GM10847 (cell line): ENCODE measurements around the gene MED25.

ENCODE experiments used
- POLR2A ChIP-seq: IDR thresholded peaks from 2 replicates; pipeline ENCODE4 v1.6.1; 2011; ENCODE audit not compliant: insufficient read length; ENCODE audit errors: extremely low read depth

The MED25 gene

GRCh38 chr19:49790866-49791265 lies 27.2 kb upstream of the MED25 start:
- no peak for TF ChIP-seq POLR2A

- TF ChIP-seq POLR2A: no peak
Measured at GRCh38 chr19:49791776-49792445, 26.2 kb upstream of the MED25 start.

- no peak for TF ChIP-seq POLR2A
Measured at GRCh38 chr19:49792829-49793560, 25.1 kb upstream of the MED25 start.

- TF ChIP-seq POLR2A: no peak
Measured at GRCh38 chr19:49793561-49793840, 24.6 kb upstream of the MED25 start.

GRCh38 chr19:49795615-49796014 lies 22.5 kb upstream of the MED25 start:
- TF ChIP-seq POLR2A: no peak

- TF ChIP-seq POLR2A: no peak
Measured at GRCh38 chr19:49798574-49798973, 19.5 kb upstream of the MED25 start.

GRCh38 chr19:49799271-49799797 lies 18.8 kb upstream of the MED25 start:
- no peak for TF ChIP-seq POLR2A

GRCh38 chr19:49799798-49800376 lies 18.2 kb upstream of the MED25 start:
- TF ChIP-seq POLR2A: no peak

GRCh38 chr19:49800771-49801170 lies 17.3 kb upstream of the MED25 start:
- no peak for TF ChIP-seq POLR2A

GRCh38 chr19:49801401-49801888 lies 16.6 kb upstream of the MED25 start:
- TF ChIP-seq POLR2A: no peak

- TF ChIP-seq POLR2A: no peak
Measured at GRCh38 chr19:49801966-49802661, 16.0 kb upstream of the MED25 start.

GRCh38 chr19:49802836-49803528 lies 15.1 kb upstream of the MED25 start:
- no peak for TF ChIP-seq POLR2A

GRCh38 chr19:49803529-49803856 lies 14.6 kb upstream of the MED25 start:
- no peak for TF ChIP-seq POLR2A

- TF ChIP-seq POLR2A: no peak
Measured at GRCh38 chr19:49805822-49806619, 12.1 kb upstream of the MED25 start.
